SK-N-MC (cell line): ENCODE data around the gene PHACTR3.

ENCODE experiments used
- DNase-seq: peaks from one replicate; pipeline ENCODE4 v3.0.0-alpha.2; 2011; ENCODE audit warnings: low read depth, low spot score
- H3K27ac ChIP-seq: fragments of 200-600 bp; sonication (generic); 2 replicates; pipeline ENCODE4 v1.5.1; 2016; ENCODE audit warnings: mixed run types
- H3K36me3 ChIP-seq: fragments of 200-600 bp; sonication (generic); 2 replicates; pipeline ENCODE4 v1.6.1; 2017; ENCODE audit warnings: antibody characterized with exemption, low read length, mixed read lengths; ENCODE audit not compliant: insufficient read depth
- H3K4me3 ChIP-seq: fragments of 200-600 bp; sonication (generic); 2 replicates; pipeline ENCODE4 v1.5.1; 2016
- H3K9ac ChIP-seq: fragments of 200-600 bp; sonication (generic); 2 replicates; pipeline ENCODE4 v1.8.0; 2017; ENCODE audit warnings: mixed run types, mixed read lengths; ENCODE audit not compliant: insufficient read length
- H3K9me3 ChIP-seq: fragments of 200-600 bp; sonication (generic); 2 replicates; pipeline ENCODE4 v1.6.1; 2017; ENCODE audit warnings: low read depth, mild to moderate bottlenecking, antibody characterized with exemption, low read length, moderate library complexity, mixed read lengths
- EZH2 ChIP-seq: fragments of 200-600 bp; sonication (generic); IDR thresholded peaks from one replicate; pipeline ENCODE4 v1.6.1; 2017; ENCODE audit warnings: antibody characterized with exemption
- FOXP2 ChIP-seq: optimal IDR thresholded peaks from 2 replicates; pipeline ENCODE3; 2011; ENCODE audit warnings: mild to moderate bottlenecking, moderate library complexity; ENCODE audit not compliant: insufficient read depth; ENCODE audit errors: extremely low read length, control extremely low read depth
- POLR2AphosphoS5 ChIP-seq: IDR thresholded peaks from 2 replicates; pipeline ENCODE4 v1.6.1; 2012; ENCODE audit warnings: mild to moderate bottlenecking, low read depth, low read length, borderline replicate concordance

The PHACTR3 gene

DNA sequence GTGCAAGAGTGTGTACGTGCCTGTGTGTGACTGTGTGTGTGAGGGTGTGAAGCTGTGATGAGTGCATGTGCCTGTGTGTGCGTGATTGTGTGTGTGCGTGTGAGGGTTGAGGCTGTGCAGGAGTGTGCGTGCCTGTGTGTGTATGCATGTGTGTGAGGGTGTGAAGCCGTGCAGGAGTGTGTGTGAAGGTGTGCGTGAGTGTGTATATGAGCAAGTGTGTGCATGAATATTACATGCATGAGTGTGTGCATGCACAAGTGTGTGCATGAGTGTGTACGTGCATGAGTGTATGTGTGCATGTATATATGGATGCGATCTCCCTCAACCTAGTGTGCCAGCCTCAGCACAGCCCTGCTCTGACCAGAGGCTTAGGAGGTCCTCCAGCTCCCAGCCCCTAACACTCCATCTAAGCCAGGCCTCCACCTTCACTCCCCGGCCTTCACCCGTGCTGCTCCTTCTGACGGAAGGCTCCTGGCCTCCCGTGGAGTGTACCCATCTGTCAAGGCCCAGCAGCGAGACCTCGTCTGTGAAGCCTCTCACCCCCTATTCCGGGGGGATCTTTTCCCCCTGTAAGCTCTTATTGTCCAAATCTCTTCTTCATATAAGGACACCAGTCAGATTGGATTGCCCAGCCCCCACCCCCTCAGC, 19.9 kb upstream of the PHACTR3 start:
- Histone ChIP-seq H3K4me3 (no peak overlapping the region), H3K9me3 (no peaks in the 10 kb centered on the region), H3K36me3 (no peaks in the 10 kb centered on the region), H3K9ac (no peak overlapping the region), H3K27ac (no peak overlapping the region)
- no peak for DNase-seq
- TF ChIP-seq FOXP2, result no peak
- no peak for TF ChIP-seq EZH2

DNA sequence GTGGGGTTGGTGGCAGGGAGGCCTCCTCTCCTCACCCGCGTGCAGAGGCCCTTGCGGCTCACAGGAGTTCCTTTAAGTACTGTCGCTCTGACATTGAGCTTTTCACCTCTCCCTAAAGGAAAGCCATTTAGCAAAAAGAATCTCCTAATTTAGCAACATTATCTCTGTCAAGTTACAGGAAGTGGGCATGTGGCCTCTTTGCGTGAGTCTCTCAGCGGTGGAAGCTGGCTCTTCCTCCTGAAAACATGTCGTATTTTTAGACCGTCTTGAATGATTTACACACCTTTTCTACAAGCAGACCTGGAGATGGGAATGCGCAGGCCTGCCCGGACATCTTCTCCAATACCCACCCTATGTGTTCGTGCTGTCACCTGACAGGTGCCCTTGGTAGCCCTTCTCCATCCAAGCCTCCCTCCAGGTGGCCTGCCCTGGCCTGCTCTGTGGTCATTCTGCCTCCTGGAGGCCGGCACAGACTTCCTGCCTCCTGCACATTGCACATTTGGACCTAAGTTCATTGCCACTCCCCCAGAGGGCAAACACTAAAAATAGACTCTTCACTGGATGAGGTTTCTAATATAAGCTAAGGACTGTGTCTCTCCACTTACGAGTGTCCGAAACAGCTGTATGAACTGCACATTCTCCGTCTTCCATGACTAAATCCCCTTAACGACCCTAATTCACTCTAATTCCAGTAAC, 18.5 kb upstream of the PHACTR3 start:
- Histone ChIP-seq H3K36me3 (no peaks in the 10 kb centered on the region), H3K9me3 (no peaks in the 10 kb centered on the region), H3K9ac (no peak overlapping the region), H3K27ac (no peak overlapping the region), H3K4me3 (no peak overlapping the region)
- no peak for DNase-seq
- TF ChIP-seq FOXP2, result no peak
- TF ChIP-seq POLR2AphosphoS5, result no peak
- TF ChIP-seq EZH2, result no peak

DNA sequence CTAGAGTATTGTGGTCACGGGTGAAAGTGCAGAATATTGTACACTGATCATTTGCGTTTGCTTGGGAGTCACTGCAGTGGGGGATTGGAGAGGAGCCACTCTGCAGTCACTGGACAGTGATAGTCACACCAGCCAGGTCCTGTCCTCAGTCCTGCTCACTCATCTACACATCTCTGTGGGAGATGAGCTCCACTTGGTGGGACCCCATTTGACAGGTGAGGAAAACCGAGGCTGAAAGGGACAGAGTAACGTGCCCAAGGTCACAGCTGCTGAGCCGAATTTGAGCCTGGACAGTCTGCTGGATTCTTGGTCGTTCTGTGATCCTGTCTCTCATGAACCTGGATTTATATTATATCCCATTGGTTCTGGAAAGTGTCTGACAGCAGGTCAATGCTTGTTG, 17.7 kb upstream of the PHACTR3 start:
- no peak overlapping the region for H3K4me3 ChIP-seq
- TF ChIP-seq FOXP2, result no peak
- no peak for TF ChIP-seq EZH2
- TF ChIP-seq POLR2AphosphoS5, result no peak
- DNase-seq, result no peak
- no peaks in the 10 kb centered on the region for H3K9me3 ChIP-seq
- H3K9ac ChIP-seq, result no peak overlapping the region
- no peaks in the 10 kb centered on the region for H3K36me3 ChIP-seq
- H3K27ac ChIP-seq, result no peak overlapping the region

DNA sequence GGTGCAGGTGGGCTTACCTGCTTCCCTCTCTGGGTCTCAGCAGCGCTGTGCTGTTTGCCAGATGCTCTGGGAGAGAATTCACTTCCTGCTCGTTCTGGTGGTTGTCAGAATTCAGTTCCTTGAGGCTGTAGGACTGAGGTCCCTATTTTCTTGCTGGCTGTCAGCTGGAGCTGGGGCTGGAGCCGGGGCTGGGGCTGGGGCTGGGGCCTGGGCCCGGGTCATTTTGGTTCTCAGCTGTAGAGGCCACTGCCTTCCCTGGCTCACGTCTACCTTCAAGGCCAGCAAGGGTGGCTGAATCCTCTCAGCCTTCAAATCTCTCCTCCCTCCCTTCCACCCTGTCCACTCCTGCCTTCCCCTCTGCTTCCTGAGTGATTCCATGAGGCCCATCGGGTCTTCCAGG, 16.8 kb upstream of the PHACTR3 start:
- no peak overlapping the region for H3K4me3 ChIP-seq
- H3K36me3 ChIP-seq, result no peaks in the 10 kb centered on the region
- H3K27ac ChIP-seq, result no peak overlapping the region
- H3K9ac ChIP-seq, result no peak overlapping the region
- TF ChIP-seq FOXP2, result no peak
- TF ChIP-seq POLR2AphosphoS5, result no peak
- TF ChIP-seq EZH2, result no peak
- no peak for DNase-seq
- no peaks in the 10 kb centered on the region for H3K9me3 ChIP-seq

DNA sequence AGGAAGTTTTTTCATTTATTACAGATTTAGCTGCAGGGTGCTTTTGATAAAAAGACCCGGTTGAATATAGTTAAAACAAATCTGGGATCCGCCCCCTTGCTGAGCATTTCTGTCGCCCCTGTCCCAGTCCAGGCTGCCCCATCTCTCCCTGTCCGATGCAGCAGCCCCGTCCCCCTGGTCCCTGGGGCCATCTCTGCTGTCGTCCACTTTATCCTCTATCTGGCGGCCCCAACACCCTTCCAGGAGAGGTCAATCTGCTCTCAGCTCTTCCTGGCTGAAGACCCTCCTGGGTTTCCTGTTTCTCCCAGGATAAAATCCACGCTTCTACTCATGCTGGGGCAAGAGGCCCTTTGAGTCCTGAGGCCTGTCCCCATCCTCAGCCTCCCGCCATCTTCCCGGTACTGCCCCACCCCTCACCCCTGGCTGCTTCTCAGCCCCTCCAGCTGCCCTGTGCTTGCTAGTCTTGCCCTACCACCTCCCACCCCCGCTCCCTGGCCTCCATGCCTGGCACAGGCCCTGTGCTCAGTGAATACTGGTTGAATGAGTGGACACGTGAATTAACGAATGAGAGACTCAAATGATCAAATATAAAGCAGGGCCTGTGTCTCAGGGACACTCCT, 16.0 kb upstream of the PHACTR3 start:
- no peak overlapping the region for H3K9ac ChIP-seq
- no peaks in the 10 kb centered on the region for H3K9me3 ChIP-seq
- TF ChIP-seq POLR2AphosphoS5, result no peak
- TF ChIP-seq EZH2, result no peak
- no peak for TF ChIP-seq FOXP2
- no peak overlapping the region for H3K4me3 ChIP-seq
- no peak overlapping the region for H3K27ac ChIP-seq
- DNase-seq, result no peak
- H3K36me3 ChIP-seq, result no peaks in the 10 kb centered on the region

DNA sequence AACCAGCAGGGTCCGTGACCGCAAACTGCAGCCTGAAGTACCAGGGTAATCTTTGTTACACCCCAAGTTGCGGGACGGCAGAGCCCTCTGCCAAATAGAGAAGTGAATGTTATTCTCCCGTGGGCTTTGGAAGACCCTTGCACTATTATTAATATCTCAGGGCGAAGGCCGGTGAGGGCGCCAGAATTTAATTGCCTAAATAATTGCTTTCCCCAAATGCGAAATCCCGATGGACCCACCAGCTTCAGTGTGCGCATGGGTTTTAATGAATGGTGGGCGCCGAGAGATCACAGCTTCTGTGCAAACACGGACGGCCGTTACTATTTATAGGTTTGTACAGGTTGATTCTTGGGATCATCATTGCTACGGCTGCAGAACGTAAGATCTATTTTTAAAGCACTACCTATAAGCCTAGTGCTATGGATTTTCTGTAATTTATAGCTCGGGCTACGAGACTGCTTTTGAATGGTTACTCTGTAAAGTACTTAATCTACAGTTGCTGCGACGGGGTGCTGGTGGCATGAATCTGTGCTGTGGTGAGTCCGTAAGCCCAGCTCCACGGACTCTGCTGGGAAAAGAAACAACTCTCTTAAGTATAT, 15.2 kb upstream of the PHACTR3 start:
- Histone ChIP-seq H3K4me3 (no peak overlapping the region), H3K9ac (no peak overlapping the region), H3K36me3 (no peaks in the 10 kb centered on the region), H3K9me3 (no peaks in the 10 kb centered on the region), H3K27ac (no peak overlapping the region)
- TF ChIP-seq EZH2, result no peak
- no peak for TF ChIP-seq POLR2AphosphoS5
- no peak for TF ChIP-seq FOXP2
- DNase-seq, result no peak

DNA sequence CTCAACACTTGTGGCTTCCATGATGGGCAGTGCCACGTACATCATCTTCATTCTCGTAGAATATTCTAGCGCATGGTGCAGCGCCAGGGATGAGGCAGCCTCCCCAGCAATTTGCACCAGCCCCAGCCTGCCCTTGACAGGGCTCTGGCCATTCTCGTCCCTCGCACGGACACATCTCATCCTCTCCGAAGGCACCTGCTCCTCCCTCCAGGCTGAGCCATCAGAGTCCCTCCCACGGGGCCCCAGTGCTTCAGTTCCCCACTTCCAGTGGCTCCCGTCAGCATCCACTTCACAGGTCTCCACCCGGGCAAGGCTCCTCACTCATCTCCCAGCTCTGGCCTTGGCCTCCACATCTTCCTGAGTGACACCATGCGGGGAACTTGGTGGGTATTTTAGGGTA, 13.3 kb upstream of the PHACTR3 start:
- DNase-seq, result no peak
- no peak overlapping the region for H3K27ac ChIP-seq
- H3K9me3 ChIP-seq, result no peaks in the 10 kb centered on the region
- H3K9ac ChIP-seq, result no peak overlapping the region
- no peaks in the 10 kb centered on the region for H3K36me3 ChIP-seq
- no peak overlapping the region for H3K4me3 ChIP-seq
- TF ChIP-seq POLR2AphosphoS5 (no peak), FOXP2 (no peak), EZH2 (no peak)

DNA sequence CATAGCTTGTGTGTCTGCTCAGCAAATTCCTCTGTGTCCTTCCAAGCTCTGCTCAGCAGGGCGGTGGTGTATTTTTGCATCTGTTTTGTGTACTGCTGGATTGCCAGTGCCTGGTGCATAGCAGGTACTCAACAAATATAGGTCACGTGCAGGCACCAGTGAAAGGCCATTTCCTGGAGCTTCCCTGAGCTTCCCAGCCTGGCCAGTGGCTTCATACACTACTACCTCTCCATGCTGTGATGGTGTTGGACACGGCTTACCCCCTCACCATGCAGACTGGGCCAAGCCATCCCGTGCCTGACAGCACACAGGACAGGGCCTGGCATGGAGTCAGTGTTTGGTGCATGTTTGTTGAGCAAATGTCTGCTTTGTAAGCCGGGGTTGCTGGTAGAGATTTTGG, 7.7 kb upstream of the PHACTR3 start:
- TF ChIP-seq FOXP2, result no peak
- no peak for TF ChIP-seq EZH2
- no peak for TF ChIP-seq POLR2AphosphoS5
- no peak for DNase-seq
- H3K36me3 ChIP-seq, result no peaks in the 10 kb centered on the region
- no peaks in the 10 kb centered on the region for H3K9me3 ChIP-seq
- H3K4me3 ChIP-seq, result no peak overlapping the region
- H3K9ac ChIP-seq, result no peak overlapping the region
- H3K27ac ChIP-seq, result no peak overlapping the region
